GM21825 (cell line): ENCODE data around the gene MTM1.

Source experiments
- ATAC-seq: cut with Tn5 transposase; IDR thresholded peaks from one replicate; pipeline ENCODE4 v1.9.1; 2021; ENCODE audit warnings: mild to moderate bottlenecking, moderate library complexity; ENCODE audit not compliant: unreplicated experiment

MTM1 gene

GRCh38 chrX:150701377-150701776 lies 133.0 kb downstream of the MTM1 start:
- no peak for ATAC-seq

- no peak for ATAC-seq
Measured at GRCh38 chrX:150702966-150703694, 134.7 kb downstream of the MTM1 start.

GRCh38 chrX:150703695-150703974 lies 135.2 kb downstream of the MTM1 start:
- ATAC-seq: no peak

GRCh38 chrX:150704030-150704613 lies 135.7 kb downstream of the MTM1 start:
- ATAC-seq: no peak

- no peak for ATAC-seq
Measured at GRCh38 chrX:150712619-150713018, 144.2 kb downstream of the MTM1 start.

GRCh38 chrX:150715184-150715583 lies 146.8 kb downstream of the MTM1 start:
- no peak for ATAC-seq

GRCh38 chrX:150719621-150720020 lies 151.2 kb downstream of the MTM1 start:
- no peak for ATAC-seq
